HG03175 (cell line): Measurements from ENCODE around the gene AGAP1.

ENCODE experiments used
- ATAC-seq: cut with Tn5 transposase; IDR thresholded peaks from one replicate; pipeline ENCODE4 v1.9.1; 2021; ENCODE audit warnings: mild to moderate bottlenecking, moderate library complexity; ENCODE audit not compliant: unreplicated experiment

AGAP1 gene

GRCh38 chr2:235701206-235701981 is 207.6 kb downstream of the AGAP1 start:
- no peak for ATAC-seq

DNA sequence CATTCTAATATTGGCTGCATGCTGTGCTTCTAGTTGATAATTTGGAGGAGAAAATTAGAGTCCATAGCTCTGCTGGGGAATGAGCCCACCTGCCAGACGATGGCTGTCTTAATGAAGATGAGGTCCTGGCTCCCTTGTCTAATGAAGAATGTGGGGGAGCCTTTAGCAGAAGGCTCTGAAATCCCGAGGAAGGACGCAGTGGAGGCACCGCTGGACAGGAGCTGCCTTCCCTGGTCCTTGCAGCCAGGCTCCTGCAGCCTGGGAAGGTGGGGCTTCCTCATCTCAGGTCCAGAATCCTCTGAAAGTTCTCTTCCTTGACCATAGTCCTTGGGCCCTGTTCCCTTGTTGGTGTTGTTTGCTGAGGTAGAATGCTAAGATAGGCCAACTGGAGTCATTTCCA is 208.3 kb downstream of the AGAP1 start:
- ATAC-seq: no peak

DNA sequence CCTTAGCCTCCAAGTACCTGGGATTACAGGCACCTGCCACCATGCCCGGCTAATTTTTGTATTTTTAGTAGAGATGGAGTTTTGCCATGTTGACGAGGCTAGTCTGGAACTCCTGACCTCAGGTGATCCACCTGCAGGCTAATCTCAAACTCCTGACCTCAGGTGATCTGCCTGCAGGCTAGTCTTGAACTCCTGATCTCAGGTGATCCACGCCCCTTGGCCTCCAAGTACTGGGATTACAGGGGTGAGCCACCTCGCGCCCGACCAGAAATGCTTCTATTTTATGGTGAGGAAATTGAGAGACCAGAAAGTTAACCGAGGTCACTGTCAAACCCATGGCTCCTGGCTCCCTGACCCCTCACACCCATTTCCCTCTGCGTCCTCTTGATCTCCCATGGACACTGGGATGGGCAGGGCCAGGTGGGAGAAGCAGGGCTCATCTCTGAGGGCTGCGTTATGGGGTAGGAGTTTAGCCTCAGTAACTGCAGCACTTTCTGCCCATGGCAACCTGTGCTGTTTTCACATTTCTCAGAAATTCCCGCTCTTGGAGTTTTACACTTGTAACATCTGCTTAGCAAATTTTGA is 210.0 kb downstream of the AGAP1 start:
- ATAC-seq: no peak

GRCh38 chr2:235705296-235705695 is 211.5 kb downstream of the AGAP1 start:
- ATAC-seq: no peak

DNA sequence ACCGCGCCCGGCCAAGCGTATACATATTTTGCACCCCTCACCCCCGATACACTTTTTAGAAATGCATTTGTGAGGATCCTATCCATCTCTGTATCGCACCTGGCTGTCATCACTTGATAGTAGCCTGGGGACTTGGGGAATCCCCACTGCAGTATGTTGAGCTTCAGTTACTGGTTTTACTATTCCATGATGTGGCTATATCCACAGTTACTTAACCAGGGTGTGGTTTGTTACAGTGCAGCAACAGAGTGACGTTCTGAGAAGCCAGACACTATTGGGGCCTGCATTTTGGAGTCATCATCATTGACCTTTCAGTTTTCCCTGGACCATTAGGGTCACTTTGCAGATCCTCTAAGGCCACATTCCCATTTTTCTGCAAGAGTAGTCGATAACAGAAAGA is 212.7 kb downstream of the AGAP1 start:
- ATAC-seq: no peak

DNA sequence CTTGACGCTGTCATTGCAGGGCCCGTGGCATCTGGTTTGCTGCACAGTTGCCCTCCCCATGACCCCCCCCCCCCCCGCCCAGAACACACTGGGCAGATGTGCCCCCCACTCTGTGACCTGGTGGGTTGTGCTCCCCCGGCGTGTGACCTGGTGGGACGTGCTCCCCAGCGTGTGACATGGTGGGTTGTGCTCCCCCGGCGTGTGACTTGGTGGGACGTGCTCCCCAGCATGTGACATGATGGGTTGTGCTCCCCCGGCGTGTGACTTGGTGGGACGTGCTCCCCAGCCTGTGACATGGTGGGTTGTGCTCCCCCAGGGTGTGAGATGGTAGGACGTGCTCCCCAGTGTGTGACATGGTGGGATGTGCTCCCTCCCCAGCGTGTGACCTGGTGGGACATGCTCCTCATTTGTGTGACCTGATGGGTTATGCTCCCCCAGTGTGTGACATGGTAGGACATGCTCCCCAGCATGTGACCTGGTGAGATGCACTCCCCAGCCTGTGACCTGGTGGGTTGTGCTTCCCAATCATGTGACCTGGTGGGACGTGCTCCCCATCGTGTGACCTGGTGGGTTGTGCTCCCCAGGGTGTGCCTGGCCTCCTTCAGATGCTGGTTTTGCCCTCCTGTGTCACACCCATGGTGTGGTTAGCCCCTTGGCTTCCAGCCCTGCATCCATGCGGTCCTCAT is 213.7 kb downstream of the AGAP1 start:
- no peak for ATAC-seq

DNA sequence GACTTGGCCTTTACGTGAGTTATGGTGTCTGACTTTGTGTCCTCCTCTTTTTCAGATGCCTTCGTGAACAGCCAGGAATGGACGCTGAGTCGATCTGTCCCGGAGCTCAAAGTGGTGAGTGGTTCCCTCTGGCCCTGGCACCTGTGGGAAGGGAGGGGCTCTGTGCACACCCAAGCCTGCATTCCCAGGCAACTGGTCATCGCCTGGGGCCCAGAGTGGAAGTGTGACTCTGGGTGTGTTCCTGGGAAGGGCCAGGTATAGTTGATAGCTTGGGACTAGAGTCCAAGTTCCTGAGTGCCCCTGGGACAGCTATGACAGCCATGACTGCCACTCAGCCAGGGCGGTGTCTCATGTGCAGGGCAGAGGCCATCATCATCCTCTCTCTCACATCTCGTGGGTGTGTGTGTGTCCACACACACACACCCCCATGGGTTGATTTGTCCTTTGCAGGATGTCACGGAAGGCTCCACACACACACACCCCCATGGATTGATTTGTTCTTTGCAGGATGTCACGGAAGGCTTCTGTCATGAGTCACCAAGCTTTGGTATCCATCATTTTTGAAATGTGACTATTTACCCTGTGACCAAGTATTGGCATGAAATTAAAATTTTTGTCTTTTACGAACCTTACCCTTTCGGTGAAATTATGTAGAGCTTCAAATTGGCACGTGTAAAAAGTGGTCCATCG is 215.4 kb downstream of the AGAP1 start:
- no peak for ATAC-seq

DNA sequence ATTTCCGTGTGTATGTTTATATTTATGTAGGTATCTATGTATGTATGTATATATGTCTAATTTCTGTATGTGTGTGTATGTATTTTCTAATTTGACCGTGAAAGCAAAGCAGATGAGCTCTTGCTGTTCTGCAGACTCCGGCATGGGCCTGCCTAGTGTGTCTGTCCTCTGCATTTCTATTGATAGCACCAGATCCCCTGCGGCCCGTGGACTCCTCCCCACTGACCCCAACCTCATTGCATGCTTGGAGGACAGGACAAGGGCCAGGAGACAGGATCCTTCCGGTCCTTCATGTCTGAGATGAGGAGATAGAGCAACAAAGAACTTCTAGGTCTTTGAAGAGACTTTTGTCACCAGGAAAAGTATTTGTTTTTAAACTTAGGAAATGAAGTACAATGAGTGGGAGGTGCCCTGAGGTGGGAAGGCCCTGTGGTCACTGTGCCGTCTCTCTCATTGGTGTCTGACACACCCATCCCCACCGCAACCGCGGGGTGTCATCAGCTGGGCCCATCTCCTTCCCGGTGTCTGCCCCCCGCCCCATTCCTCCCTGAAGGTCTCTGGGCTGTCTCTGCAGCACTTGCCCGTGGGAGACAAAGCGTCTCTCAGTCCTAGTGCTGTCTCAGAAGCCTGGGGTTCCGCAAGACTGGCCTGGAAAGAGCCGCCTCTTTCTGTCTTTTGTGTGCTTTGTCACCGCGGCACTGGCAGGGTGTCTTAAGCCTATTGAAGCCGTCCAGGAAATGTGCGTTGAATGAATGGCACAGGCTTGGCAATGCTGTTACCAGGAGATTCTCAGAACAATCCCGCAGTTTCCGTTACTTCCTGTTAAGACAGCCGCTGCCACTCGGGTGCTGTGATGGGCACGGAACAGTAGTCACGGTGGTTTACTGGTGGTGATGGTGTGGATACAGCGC is 216.4 kb downstream of the AGAP1 start:
- no peak for ATAC-seq

DNA sequence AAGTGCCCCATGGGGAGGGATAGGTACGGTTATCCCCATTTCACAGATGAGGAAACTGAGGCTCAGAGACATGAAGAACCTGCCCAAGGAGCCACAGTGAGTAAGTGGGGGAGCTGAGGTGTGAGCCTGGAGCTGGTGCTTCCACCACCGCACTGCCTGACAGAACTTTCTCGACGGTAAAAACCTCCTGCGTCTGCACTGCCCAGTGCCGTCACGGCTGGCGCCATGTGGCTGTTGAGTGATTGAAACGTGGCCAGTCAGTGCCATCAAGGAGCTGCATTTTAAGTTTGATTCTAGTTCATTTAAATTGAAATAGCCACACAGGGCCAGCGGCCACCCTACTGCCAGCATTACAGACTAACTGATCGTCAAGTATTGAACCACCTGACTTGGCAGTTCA is 217.1 kb downstream of the AGAP1 start:
- ATAC-seq: no peak

GRCh38 chr2:235711527-235711926 is 217.7 kb downstream of the AGAP1 start:
- no peak for ATAC-seq

- no peak for ATAC-seq
Measured at GRCh38 chr2:235712176-235712575, 218.3 kb downstream of the AGAP1 start.

GRCh38 chr2:235713189-235713588 is 219.3 kb downstream of the AGAP1 start:
- ATAC-seq: no peak

DNA sequence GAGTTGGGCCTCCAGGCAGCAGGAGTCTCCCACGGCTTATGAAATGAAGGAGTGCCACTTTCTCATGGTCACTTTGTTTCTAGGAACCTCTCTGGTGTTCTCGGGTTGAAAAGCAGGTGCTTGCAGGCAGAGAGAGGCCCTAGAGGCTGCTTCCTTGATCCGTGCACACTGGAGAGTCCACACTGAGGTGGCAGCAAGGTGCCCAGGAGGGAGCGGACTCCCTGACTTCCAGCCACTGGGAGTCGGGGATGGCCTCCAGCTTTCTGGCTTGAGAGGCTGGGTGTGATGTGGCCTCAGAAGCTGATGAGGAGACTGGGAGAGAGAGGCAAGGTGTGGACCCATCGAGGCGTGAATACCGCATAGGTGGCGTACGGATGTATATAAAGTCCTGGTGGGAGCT is 221.8 kb downstream of the AGAP1 start:
- no peak for ATAC-seq

GRCh38 chr2:235716875-235717496 is 223.1 kb downstream of the AGAP1 start:
- no peak for ATAC-seq

DNA sequence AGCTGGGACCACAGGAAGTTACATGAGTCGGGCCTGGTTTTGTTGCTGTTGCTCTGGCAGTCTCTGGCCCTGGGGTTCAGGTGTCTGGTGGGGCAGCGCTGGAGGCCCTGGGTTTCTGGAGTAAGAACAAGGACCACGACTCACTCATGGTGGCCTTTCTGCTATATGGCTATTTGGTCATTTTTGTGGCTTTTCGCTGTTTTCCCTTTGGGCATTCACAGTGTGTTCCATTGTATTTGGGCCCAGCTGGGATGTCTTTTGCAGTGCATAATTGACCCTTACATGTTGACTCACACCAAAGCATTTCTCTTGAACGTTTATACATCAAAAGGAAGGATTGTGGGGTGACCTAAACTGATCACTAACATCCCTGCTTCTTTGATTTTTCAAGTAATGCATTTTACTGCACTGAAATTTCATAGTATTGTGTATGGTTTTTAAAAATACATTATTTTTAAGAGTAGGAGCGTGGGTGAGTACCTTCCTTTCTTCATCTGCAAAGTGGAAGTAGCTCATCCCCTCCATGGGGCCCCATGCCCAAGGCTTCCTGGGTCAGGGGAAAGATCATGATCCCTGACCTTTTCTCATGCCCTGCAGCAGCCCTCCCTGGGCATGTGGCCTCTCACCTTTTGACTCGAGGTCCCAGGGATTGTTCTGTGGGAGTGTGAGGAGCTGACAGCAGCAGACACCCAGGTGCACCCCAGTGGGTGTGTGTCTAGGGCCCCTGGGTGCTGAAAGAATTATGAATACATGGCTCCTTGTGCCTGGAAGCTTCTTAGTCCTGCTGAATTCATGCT is 225.5 kb downstream of the AGAP1 start:
- no peak for ATAC-seq

DNA sequence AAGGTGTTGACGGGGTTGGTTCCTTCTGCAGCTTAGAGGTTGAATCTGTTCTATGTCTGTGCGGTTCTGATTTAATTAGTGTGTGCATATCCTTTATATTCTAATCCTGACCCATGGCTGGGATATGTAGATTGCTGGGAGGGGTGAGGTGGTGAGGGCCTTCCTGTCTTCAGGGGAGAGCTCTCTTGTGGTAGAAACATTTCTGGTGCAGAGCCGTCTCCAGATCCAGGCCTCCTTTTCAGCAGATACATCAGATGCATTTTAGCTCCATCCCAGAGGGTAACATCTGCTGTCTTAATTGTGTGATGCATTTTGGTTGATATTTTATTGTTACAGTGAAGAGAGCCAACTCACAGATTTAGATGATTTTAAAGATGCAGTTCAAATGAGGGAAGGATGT is 227.8 kb downstream of the AGAP1 start:
- no peak for ATAC-seq

GRCh38 chr2:235722869-235723268 is 229.0 kb downstream of the AGAP1 start:
- ATAC-seq: no peak

GRCh38 chr2:235723371-235723770 is 229.5 kb downstream of the AGAP1 start:
- no peak for ATAC-seq

DNA sequence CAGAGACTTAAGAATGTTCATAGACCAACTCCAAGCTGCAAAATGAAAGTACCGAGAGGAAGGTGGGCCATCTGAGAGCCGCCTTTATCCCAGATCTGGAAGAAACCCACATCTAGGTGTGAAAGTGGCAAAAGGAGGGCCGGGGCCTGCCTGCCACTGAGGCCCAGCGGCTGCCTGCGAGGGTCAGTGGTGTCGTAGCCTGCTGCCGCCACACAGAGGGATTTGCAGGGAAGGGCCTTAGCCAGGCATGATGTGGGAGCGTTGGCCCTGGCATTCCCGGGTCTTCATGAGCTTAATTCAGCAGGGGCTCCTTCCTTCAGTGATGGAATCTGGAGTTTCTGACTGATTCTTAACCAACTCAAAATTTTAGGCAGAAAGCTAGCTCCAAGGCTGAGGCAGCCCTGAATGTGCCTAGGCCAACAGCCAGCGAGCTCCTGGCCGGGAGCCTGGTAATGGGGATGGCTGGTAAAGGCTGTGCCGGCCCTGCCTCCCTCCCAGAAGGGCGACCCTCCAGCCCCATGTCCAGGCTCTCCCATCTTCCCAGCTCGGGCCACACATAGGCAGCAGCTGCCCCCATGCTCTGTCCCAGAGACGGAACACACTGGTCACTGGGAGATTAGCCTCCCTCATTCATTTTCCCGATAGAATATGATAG is 230.1 kb downstream of the AGAP1 start:
- no peak for ATAC-seq
